Activated CD4-positive, alpha-beta T cell treated with anti-CD3 and anti-CD28 coated beads, Interleukin-2, amount 10 ng/mL, durations not matched to agents 7 days and 5 days (primary cell): ENCODE data around the gene INO80. TPM values are rescaled to one million over a fixed set of nuclear protein-coding genes. Genes with fewer than 3 reads are reported as not detected.
"Not testable (repeated sequence)": the region's sequence is repeated elsewhere in the genome, so short reads cannot be mapped to it uniquely, and the experiment has no call there.

Experiments used
- CTCF ChIA-PET: fragments of 350-600 bp; sonication (Branson Sonifier 250); formaldehyde crosslinking; loops from one replicate; lab custom pipeline; 2021; ENCODE audit warnings: antibody characterized with exemption; lab: Charles Lee
- POLR2A ChIA-PET: fragments of 350-600 bp; sonication (Branson Sonifier 250); formaldehyde crosslinking; loops from one replicate; lab custom pipeline; 2021; ENCODE audit warnings: antibody characterized with exemption; lab: Charles Lee
- DNase-seq: peaks from one replicate; pipeline ENCODE4 v3.0.0-alpha.2; 2020
- H3K27ac Mint-ChIP-seq: one replicate; pipeline ENCODE4 v1.8.0; 2021; ENCODE audit warnings: mild to moderate bottlenecking, moderate library complexity, mixed read lengths
- H3K27me3 Mint-ChIP-seq: one replicate; pipeline ENCODE4 v1.8.0; 2021; ENCODE audit warnings: mixed read lengths
- H3K36me3 Mint-ChIP-seq: one replicate; pipeline ENCODE4 v1.8.0; 2021; ENCODE audit warnings: low read depth, mixed read lengths
- H3K4me1 Mint-ChIP-seq: one replicate; pipeline ENCODE4 v1.8.0; 2021; ENCODE audit warnings: mixed read lengths
- H3K4me3 Mint-ChIP-seq: one replicate; pipeline ENCODE4 v1.8.0; 2021; ENCODE audit warnings: mild to moderate bottlenecking, moderate library complexity, mixed read lengths
- H3K9me3 Mint-ChIP-seq: one replicate; pipeline ENCODE4 v1.8.0; 2021; ENCODE audit warnings: mixed read lengths
- total RNA-seq, 2 experiments: library from RNA; stranded (reverse); gene quantifications; one replicate each; pipeline ENCODE4 v1.2.3, GENCODE V29; 2021

The INO80 gene
- total RNA-seq, 2 experiments from 2014 or later, result 24.5 to 26.2 TPM

- H3K9me3 Mint-ChIP-seq, result no peaks in the 10 kb centered on the region
- H3K4me1 Mint-ChIP-seq, result no peaks in the 10 kb centered on the region
- no peaks in the 10 kb centered on the region for H3K36me3 Mint-ChIP-seq
- ChIA-PET CTCF (interaction anchor here (0.8 to 4.5 kb wide), 5 partner anchors 10 to 22 kb away, joined by 3 to 18 read pairs (median 5); partner anchors contain the start of gene CHAC1), POLR2A (no interaction called here)
- peaks cover 2% of the 10 kb centered on the region for H3K27me3 Mint-ChIP-seq
- no peak for DNase-seq
- no peak overlapping the region for H3K4me3 Mint-ChIP-seq
- no peak overlapping the region for H3K27ac Mint-ChIP-seq
Measured at GRCh38 chr15:40964006-40964405, 152.1 kb downstream of the INO80 start.

GRCh38 chr15:40963201-40963600 is 152.9 kb downstream of the INO80 start:
- H3K9me3 Mint-ChIP-seq, result no peaks in the 10 kb centered on the region
- no peak overlapping the region for H3K4me3 Mint-ChIP-seq
- H3K4me1 Mint-ChIP-seq, result no peaks in the 10 kb centered on the region
- H3K27me3 Mint-ChIP-seq, result peaks cover 2% of the 10 kb centered on the region
- H3K36me3 Mint-ChIP-seq, result no peaks in the 10 kb centered on the region
- CTCF ChIA-PET, result interaction anchor here (0.8 to 4.5 kb wide), 4 partner anchors 9 to 18 kb away, joined by 3 to 18 read pairs (median 3); partner anchors contain the start of gene CHAC1
- POLR2A ChIA-PET, result no interaction called here
- no peak overlapping the region for H3K27ac Mint-ChIP-seq
- no peak for DNase-seq

- H3K27ac Mint-ChIP-seq, H3K4me3 Mint-ChIP-seq, H3K4me1 Mint-ChIP-seq, DNase-seq, POLR2A ChIA-PET, H3K27me3 Mint-ChIP-seq, H3K9me3 Mint-ChIP-seq, H3K36me3 Mint-ChIP-seq: not testable (repeated sequence)
- CTCF ChIA-PET, result interaction anchor here (0.7 to 4.5 kb wide), 5 partner anchors 10 to 26 kb away, joined by 3 to 18 read pairs (median 3); partner anchors contain the start of gene CHAC1
Measured at GRCh38 chr15:40962317-40962716, 153.8 kb downstream of the INO80 start.

GRCh38 chr15:40961740-40962139 is 154.3 kb downstream of the INO80 start:
- DNase-seq, H3K27me3 Mint-ChIP-seq, H3K27ac Mint-ChIP-seq, H3K4me1 Mint-ChIP-seq, POLR2A ChIA-PET, H3K9me3 Mint-ChIP-seq, H3K4me3 Mint-ChIP-seq, H3K36me3 Mint-ChIP-seq: not testable (repeated sequence)
- CTCF ChIA-PET, result interaction anchor here (0.8 to 4.5 kb wide), 7 partner anchors 9 to 269 kb away, joined by 3 to 18 read pairs (median 4); partner anchors contain the start of genes CHAC1 and CHP1

GRCh38 chr15:40960925-40961324 is 155.2 kb downstream of the INO80 start:
- H3K4me1 Mint-ChIP-seq, result peaks cover 4% of the 10 kb centered on the region
- H3K4me3 Mint-ChIP-seq, result no peak overlapping the region
- H3K36me3 Mint-ChIP-seq, result peaks cover 3% of the 10 kb centered on the region
- ChIA-PET POLR2A (no interaction called here), CTCF (interaction anchor here (0.8 to 4.5 kb wide), 5 partner anchors 8 to 270 kb away, joined by 3 to 18 read pairs (median 5); partner anchors contain the start of genes CHAC1 and CHP1)
- DNase-seq, result no peak
- H3K27me3 Mint-ChIP-seq, result no peaks in the 10 kb centered on the region
- H3K9me3 Mint-ChIP-seq, result no peaks in the 10 kb centered on the region
- no peak overlapping the region for H3K27ac Mint-ChIP-seq

GRCh38 chr15:40960151-40960885 is 155.8 kb downstream of the INO80 start:
- CTCF ChIA-PET, result interaction anchor here (1.0 to 1.4 kb wide), 3 partner anchors 13 to 271 kb away, joined by 3 to 6 read pairs (median 5); partner anchors contain the start of gene CHP1
- peaks cover 8% of the 10 kb centered on the region for H3K4me1 Mint-ChIP-seq
- H3K27ac Mint-ChIP-seq, result no peak overlapping the region
- no peaks in the 10 kb centered on the region for H3K27me3 Mint-ChIP-seq
- peaks cover 3% of the 10 kb centered on the region for H3K36me3 Mint-ChIP-seq
- no peaks in the 10 kb centered on the region for H3K9me3 Mint-ChIP-seq
- H3K4me3 Mint-ChIP-seq, result no peak overlapping the region
- POLR2A ChIA-PET, result no interaction called here
- DNase-seq, result no peak

GRCh38 chr15:40959331-40960141 is 156.5 kb downstream of the INO80 start:
- no peaks in the 10 kb centered on the region for H3K27me3 Mint-ChIP-seq
- no peak for DNase-seq
- H3K27ac Mint-ChIP-seq, result no peak overlapping the region
- CTCF ChIA-PET, result no interaction called here
- H3K4me3 Mint-ChIP-seq, result no peak overlapping the region
- peaks cover 3% of the 10 kb centered on the region for H3K36me3 Mint-ChIP-seq
- H3K9me3 Mint-ChIP-seq, result no peaks in the 10 kb centered on the region
- peaks cover 10% of the 10 kb centered on the region for H3K4me1 Mint-ChIP-seq
- POLR2A ChIA-PET, result no interaction called here

GRCh38 chr15:40958723-40959122 is 157.4 kb downstream of the INO80 start:
- no peak for DNase-seq
- Mint-ChIP-seq H3K27me3 (no peaks in the 10 kb centered on the region), H3K27ac (peak overlapping the region; percentile 6), H3K4me3 (no peak overlapping the region), H3K36me3 (peaks cover 3% of the 10 kb centered on the region), H3K9me3 (no peaks in the 10 kb centered on the region), H3K4me1 (peaks cover 18% of the 10 kb centered on the region)
- CTCF ChIA-PET, result no interaction called here
- POLR2A ChIA-PET, result no interaction called here

- Mint-ChIP-seq H3K36me3 (peaks cover 5% of the 10 kb centered on the region), H3K4me3 (no peak overlapping the region), H3K27ac (peak overlapping the region; percentile 6), H3K27me3 (no peaks in the 10 kb centered on the region), H3K4me1 (peaks cover 20% of the 10 kb centered on the region), H3K9me3 (no peaks in the 10 kb centered on the region)
- DNase-seq, result no peak
- ChIA-PET CTCF (interaction anchor here (9.1 kb wide), 1 partner anchor 15 kb away, joined by 59 read pairs; no protein-coding TSS in a partner anchor), POLR2A (no interaction called here)
Measured at GRCh38 chr15:40958146-40958545, 157.9 kb downstream of the INO80 start.

- H3K27ac Mint-ChIP-seq, result no peak overlapping the region
- POLR2A ChIA-PET, result no interaction called here
- CTCF ChIA-PET, result interaction anchor here (9.1 kb wide), 1 partner anchor 14 kb away, joined by 59 read pairs; no protein-coding TSS in a partner anchor
- no peak for DNase-seq
- H3K36me3 Mint-ChIP-seq, result peaks cover 6% of the 10 kb centered on the region
- H3K4me1 Mint-ChIP-seq, result peaks cover 24% of the 10 kb centered on the region
- H3K27me3 Mint-ChIP-seq, result no peaks in the 10 kb centered on the region
- H3K9me3 Mint-ChIP-seq, result no peaks in the 10 kb centered on the region
- no peak overlapping the region for H3K4me3 Mint-ChIP-seq
Measured at GRCh38 chr15:40957581-40958051, 158.5 kb downstream of the INO80 start.

GRCh38 chr15:40957041-40957555 is 159.0 kb downstream of the INO80 start:
- CTCF ChIA-PET, result interaction anchor here (0.8 to 9.1 kb wide), 2 partner anchors 14 to 26 kb away, joined by 3 to 59 read pairs; no protein-coding TSS in a partner anchor
- no peak overlapping the region for H3K4me3 Mint-ChIP-seq
- H3K9me3 Mint-ChIP-seq, result no peaks in the 10 kb centered on the region
- H3K27ac Mint-ChIP-seq, result no peak overlapping the region
- POLR2A ChIA-PET, result no interaction called here
- H3K4me1 Mint-ChIP-seq, result peaks cover 29% of the 10 kb centered on the region
- peaks cover 6% of the 10 kb centered on the region for H3K36me3 Mint-ChIP-seq
- no peak for DNase-seq
- H3K27me3 Mint-ChIP-seq, result no peaks in the 10 kb centered on the region

- H3K27ac Mint-ChIP-seq, result peak overlapping the region; percentile 46
- H3K36me3 Mint-ChIP-seq, result peaks cover 6% of the 10 kb centered on the region
- ChIA-PET CTCF (interaction anchor here (0.8 to 9.1 kb wide), 2 partner anchors 13 to 27 kb away, joined by 3 to 59 read pairs; no protein-coding TSS in a partner anchor), POLR2A (no interaction called here)
- no peaks in the 10 kb centered on the region for H3K27me3 Mint-ChIP-seq
- H3K4me1 Mint-ChIP-seq, result peaks cover 34% of the 10 kb centered on the region
- no peak overlapping the region for H3K4me3 Mint-ChIP-seq
- no peaks in the 10 kb centered on the region for H3K9me3 Mint-ChIP-seq
- no peak for DNase-seq
Measured at GRCh38 chr15:40956541-40956982, 159.5 kb downstream of the INO80 start.
